WI38 (cell line): ENCODE results near the gene RAB39A.
"Not testable (repeated sequence)": the region's sequence is repeated elsewhere in the genome, so short reads cannot be mapped to it uniquely, and the experiment has no call there.

Source experiments
- H3K4me3 ChIP-seq: 2 replicates; pipeline ENCODE4 v1.5.1; 2011; ENCODE audit warnings: low read depth, mild to moderate bottlenecking, control low read depth, low read length
- CTCF ChIP-seq: IDR thresholded peaks from 2 replicates; pipeline ENCODE4 v1.5.1; 2012; ENCODE audit warnings: low read depth, mild to moderate bottlenecking, control low read depth, low read length

The RAB39A gene

DNA sequence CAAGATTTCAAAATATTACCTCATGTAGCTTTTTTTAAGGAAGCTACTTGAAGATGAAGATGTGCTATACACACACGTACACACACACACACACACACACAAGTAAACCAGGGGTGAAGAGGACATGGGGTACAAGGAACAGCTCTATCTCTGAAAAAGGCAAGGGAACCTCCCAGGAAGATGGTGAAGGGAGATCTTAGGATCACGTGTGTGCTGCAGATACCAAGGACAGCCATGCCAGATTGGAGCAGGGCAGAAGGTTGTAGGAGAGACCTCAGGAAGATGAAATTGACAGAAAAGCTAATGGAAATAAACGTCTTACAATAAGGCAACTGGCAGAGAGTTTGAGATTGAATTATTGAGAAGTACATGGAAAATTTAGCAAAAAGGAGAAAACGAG is 19.7 kb downstream of the RAB39A start:
- no peak for TF ChIP-seq CTCF
- H3K4me3 ChIP-seq: no peak overlapping the region

GRCh38 chr11:107948328-107948727 is 20.1 kb downstream of the RAB39A start:
- not testable (repeated sequence) for H3K4me3 ChIP-seq

GRCh38 chr11:107951155-107951554 is 22.9 kb downstream of the RAB39A start:
- H3K4me3 ChIP-seq: no peak overlapping the region
- TF ChIP-seq CTCF: no peak

GRCh38 chr11:107953446-107953845 is 25.2 kb downstream of the RAB39A start:
- no peak for TF ChIP-seq CTCF
- H3K4me3 ChIP-seq: no peak overlapping the region

GRCh38 chr11:107956543-107956942 is 28.3 kb downstream of the RAB39A start:
- TF ChIP-seq CTCF: no peak
- H3K4me3 ChIP-seq: no peak overlapping the region

DNA sequence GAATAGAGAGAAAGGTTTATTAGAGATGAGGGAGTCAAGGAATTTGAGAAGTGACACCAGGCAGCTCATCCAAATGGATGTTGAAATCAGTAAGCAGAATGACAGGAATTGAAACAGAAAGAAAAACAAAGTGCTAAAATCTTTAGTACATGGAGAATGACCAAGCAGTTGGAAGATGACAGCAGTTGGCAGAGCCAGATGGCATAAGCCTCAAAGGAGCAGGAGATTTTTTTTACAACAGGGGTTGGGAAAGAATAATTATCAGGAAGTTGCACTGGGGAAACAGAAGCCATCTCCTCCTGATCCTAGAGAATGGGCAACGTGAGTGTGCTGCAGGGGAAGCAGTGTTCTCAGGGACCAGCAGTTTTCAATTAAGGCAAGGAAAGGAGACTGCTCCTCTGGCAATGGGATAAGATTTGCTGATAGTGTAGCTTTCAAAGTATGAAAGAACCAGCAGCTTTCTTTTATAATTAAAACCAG is 28.9 kb downstream of the RAB39A start:
- TF ChIP-seq CTCF: no peak
- H3K4me3 ChIP-seq: no peak overlapping the region

GRCh38 chr11:107961480-107961879 is 33.2 kb downstream of the RAB39A start:
- no peak overlapping the region for H3K4me3 ChIP-seq
- TF ChIP-seq CTCF: no peak

GRCh38 chr11:107962181-107962580 is 33.9 kb downstream of the RAB39A start:
- no peak for TF ChIP-seq CTCF
- H3K4me3 ChIP-seq: no peak overlapping the region
